HG03575 (cell line): ENCODE measurements around the gene LRRC4B.

Experiments
- ATAC-seq: cut with Tn5 transposase; IDR thresholded peaks from one replicate; pipeline ENCODE4 v1.9.1; 2021; ENCODE audit not compliant: unreplicated experiment, insufficient number of reproducible peaks, low FRiP score; ENCODE audit errors: extremely low read depth

The LRRC4B gene

DNA sequence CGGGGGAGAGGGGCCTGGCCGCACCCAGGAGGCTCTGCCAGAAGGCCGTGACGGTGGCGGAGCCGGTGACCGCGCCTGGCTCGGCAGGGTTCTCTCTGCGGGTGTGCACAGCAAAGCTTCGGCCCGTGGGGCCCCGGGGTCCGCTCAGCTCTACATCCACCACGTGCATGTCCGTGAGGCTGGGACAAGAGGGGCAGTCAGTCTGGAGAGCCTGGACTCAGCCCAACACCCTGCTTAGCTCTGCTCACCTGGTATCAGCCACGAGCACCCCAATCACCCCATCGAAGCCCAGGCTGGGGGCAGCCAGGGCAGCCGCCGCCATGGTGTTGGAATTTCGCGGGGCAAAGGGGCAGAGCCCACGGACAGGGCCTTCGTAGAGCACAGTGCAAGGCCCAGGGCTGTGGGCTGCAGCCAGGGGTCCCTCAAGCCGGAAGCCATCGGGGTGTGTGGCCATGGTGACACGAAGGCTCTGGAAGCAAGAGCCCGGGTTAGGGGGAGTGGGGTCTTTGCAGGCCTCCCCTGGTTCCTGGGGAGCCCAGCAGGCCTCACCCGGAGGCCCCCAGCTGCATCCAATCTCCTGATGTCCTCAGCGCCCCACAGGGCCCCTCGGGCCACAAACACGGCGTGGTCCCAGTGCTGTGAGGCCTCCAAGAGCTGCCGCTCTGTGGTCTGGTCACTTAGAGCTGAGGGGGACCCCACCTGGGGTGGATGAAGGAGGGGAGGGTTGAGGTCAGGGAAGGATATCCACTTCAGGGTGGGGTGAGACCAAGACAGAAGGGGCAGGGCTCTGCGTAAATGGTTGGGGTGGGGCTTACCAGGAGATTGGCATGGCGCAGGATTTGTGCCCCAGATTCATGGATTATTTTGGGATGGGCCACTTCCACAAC lies 55.9 kb downstream of the LRRC4B start:
- ATAC-seq = no peak

GRCh38 chr19:50511069-50511822 lies 57.0 kb downstream of the LRRC4B start, which contains the start of gene JOSD2:
TSS of gene JOSD2 (minus strand) at chr19:50511191. CDS start at chr19:50510431, 760 bp downstream.
- no peak for ATAC-seq

- no peak for ATAC-seq
Measured at GRCh38 chr19:50510700-50511068, 57.6 kb downstream of the LRRC4B start.

GRCh38 chr19:50510121-50510670 lies 58.0 kb downstream of the LRRC4B start:
- no peak for ATAC-seq

DNA sequence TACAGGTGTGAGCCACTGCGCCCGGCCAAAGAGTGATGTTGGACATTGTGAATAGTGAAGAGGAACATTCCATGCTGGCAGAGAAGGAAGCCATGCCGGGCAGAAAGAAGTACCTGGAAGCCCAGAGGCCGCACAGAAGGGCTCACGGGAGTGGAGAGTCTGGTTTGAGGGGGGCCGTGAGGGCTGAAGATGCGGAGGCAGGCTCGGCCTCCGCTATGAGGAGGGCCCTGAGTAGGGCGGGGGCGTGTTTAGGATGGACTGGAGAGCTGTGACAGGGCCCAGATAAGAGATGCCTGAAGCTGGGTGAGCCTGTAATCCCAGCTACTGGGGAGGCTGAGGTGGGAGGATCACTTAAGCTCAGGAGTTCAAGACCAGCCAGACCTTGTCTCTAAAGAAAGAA lies 58.9 kb downstream of the LRRC4B start:
- no peak for ATAC-seq

- ATAC-seq = no peak
Measured at GRCh38 chr19:50508843-50509190, 59.4 kb downstream of the LRRC4B start.

GRCh38 chr19:50507376-50507775 lies 60.9 kb downstream of the LRRC4B start:
- no peak for ATAC-seq

GRCh38 chr19:50506700-50507099 lies 61.5 kb downstream of the LRRC4B start:
- no peak for ATAC-seq

GRCh38 chr19:50505856-50506611 lies 62.2 kb downstream of the LRRC4B start:
- ATAC-seq = no peak

- ATAC-seq = no peak
Measured at GRCh38 chr19:50501568-50502475, 66.4 kb downstream of the LRRC4B start.

DNA sequence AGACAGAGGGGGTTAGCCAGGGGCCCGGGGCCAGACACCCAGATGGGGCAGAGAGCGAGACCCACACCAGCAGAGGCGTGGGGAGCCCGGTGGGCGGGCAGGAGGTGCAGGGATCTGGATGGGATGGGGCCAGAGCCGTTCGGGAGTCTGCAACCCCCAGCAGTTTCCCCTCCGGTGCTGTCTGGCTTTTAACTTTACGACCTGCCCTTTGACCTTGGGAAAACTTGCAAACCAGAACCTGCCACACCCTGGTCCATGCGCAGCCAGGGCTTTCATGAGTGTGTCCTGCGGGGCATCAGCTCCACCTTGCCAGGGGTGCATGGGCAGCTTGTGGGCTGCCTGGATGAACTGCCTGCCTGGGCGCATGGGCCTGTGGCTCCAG lies 67.1 kb downstream of the LRRC4B start:
- ATAC-seq = no peak

DNA sequence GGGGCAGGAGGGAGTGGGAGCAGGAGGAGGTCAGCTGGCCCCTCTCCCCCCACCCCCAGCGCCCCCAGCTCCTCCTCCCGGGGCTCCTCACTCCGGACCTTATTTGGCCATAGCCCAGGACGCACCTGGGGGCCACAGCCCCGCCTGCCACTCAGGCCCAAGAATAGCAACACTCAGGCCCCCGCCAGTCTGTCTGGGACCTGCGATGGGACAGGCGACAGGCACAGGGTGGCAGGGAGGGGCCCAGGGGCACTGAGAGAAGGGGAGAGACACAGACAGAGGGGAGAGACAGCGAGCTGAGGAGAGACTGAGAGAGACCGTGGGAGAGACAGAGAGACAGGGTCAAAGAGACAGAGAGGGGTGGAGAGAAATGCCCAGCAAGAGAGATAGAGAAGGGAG lies 67.5 kb downstream of the LRRC4B start:
- no peak for ATAC-seq

GRCh38 chr19:50500060-50500752 lies 68.0 kb downstream of the LRRC4B start:
- no peak for ATAC-seq

GRCh38 chr19:50498219-50499056 lies 69.8 kb downstream of the LRRC4B start:
- ATAC-seq = no peak

- ATAC-seq = no peak
Measured at GRCh38 chr19:50497022-50497405, 71.2 kb downstream of the LRRC4B start.

GRCh38 chr19:50496189-50497021 lies 71.8 kb downstream of the LRRC4B start:
- ATAC-seq = no peak
